Mucosa of rectum (tissue), 2 donors: Measurements from ENCODE around the gene MRPL54.

Experiments
- H3K27ac ChIP-seq, 2 donors: one replicate each; pipeline ENCODE4 v1.7.0; 2013; ENCODE audit warnings: inconsistent platforms in 2 of 2, low read depth in 2 of 2, low read length in 2 of 2
- H3K27me3 ChIP-seq, 2 donors: one replicate each; pipeline ENCODE4 v1.7.0; 2013; ENCODE audit warnings: low read length in 2 of 2; ENCODE audit not compliant: control insufficient read depth in 2 of 2, insufficient read depth in 2 of 2
- H3K36me3 ChIP-seq, 2 donors: one replicate each; pipeline ENCODE4 v1.7.0; 2013; ENCODE audit warnings: low read length in 2 of 2; ENCODE audit not compliant: control insufficient read depth in 2 of 2, insufficient read depth in 2 of 2
- H3K4me1 ChIP-seq, 2 donors: one replicate each; pipeline ENCODE4 v1.7.0; 2013; ENCODE audit warnings: low read length in 2 of 2, mild to moderate bottlenecking in 1 of 2; ENCODE audit not compliant: control insufficient read depth in 2 of 2, insufficient read depth in 2 of 2
- H3K4me3 ChIP-seq, 2 donors: one replicate each; pipeline ENCODE4 v1.7.0; 2013; ENCODE audit warnings: low read length in 2 of 2
- H3K9ac ChIP-seq, 2 donors: one replicate each; pipeline ENCODE4 v1.7.0; 2013; ENCODE audit warnings: low read length in 2 of 2, low read depth in 1 of 2, mild to moderate bottlenecking in 1 of 2
- H3K9me3 ChIP-seq, 2 donors: one replicate each; pipeline ENCODE4 v1.7.0; 2013; ENCODE audit warnings: low read length in 2 of 2; ENCODE audit not compliant: control insufficient read depth in 2 of 2
- donor health status: healthy.
- donor health status: Normal muscosa, but diverticular disease.

Gene MRPL54

GRCh38 chr19:3775831-3776230 lies 13.3 kb downstream of the MRPL54 start:
- no peaks in the 10 kb centered on the region for H3K4me1 ChIP-seq
- no peaks in the 10 kb centered on the region for H3K27me3 ChIP-seq
- H3K9ac ChIP-seq, result no peak overlapping the region
- no peak overlapping the region for H3K4me3 ChIP-seq
- H3K36me3 ChIP-seq, result no peaks in the 10 kb centered on the region
- H3K9me3 ChIP-seq, result no peaks in the 10 kb centered on the region
- H3K27ac ChIP-seq, result no peak overlapping the region

DNA sequence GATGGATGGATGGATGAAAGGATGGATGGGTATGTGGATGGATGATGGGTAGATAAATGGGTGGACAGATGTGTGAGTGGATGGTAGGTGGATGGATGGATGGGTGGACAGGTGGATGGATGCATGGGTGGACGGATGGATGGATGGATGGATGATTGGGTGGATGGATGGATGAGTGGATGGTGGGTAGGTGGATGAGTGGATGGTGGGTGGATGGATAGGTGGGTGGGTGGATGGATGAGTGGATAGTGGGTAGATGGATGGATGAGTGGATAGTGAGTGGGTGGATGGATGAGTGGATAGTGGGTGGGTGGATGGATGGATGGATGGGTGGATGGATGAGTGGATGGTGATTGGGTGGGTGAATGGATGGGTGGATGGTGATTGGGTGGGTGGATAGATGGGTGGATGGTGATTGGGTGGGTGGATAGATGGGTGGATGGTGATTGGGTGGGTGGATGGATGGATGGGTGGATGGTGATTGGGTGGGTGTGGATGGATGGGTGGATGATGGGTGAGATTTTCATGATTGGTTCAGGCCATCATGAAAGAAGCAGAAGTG lies 14.1 kb downstream of the MRPL54 start:
- Histone ChIP-seq H3K36me3 (no peaks in the 10 kb centered on the region), H3K9ac (no peak overlapping the region), H3K4me1 (no peaks in the 10 kb centered on the region), H3K27me3 (no peaks in the 10 kb centered on the region), H3K9me3 (peaks cover 0 to under 1% of the 10 kb centered on the region in 2 donors), H3K4me3 (no peak overlapping the region), H3K27ac (no peak overlapping the region)

- Histone ChIP-seq H3K9ac (no peak overlapping the region), H3K9me3 (peaks cover 0 to 6% of the 10 kb centered on the region in 2 donors), H3K36me3 (no peaks in the 10 kb centered on the region), H3K27ac (no peak overlapping the region), H3K27me3 (no peaks in the 10 kb centered on the region), H3K4me1 (no peaks in the 10 kb centered on the region), H3K4me3 (no peak overlapping the region)
These were observed 15.8 kb downstream of the MRPL54 start for GRCh38 chr19:3778104-3778867.

DNA sequence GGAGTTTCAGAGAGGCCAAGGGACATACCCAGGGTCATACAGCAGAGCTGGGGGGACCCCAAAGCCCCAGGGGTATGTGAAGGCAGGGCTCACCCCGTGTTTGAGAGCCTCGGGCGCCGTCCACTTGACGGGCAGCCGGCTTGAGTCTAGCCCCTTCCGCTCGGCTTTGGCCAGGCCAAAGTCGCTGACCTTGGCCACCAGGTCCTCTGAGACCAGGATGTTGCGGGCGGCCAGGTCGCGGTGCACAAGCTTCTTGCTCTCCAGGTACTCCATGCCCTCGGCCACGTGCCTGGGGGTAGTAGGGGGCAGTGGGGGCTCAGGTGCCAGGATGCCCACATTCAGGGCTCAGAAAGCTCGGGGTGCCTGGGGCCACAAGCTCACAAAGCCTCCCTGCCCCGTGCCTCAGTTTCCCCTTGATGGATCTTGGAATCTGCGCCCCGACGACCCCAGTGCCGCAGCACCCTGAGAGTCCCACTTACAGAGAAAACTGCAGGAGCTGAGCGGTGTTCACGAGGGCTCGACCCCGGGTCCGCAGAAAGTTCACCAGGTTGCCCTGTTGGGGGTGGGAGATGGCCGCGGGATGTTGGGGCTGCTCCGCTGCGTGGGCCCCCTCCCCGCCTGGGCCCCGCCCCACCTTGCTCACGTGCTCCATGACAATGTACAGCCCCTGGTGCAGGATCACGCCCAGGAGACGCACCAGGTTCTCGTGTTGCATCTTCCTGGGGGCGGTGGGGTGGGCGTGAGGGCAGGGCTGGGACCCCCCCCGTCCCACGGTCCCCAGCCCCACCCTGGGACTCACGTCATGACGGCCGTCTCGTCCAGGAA lies 16.6 kb downstream of the MRPL54 start:
- Histone ChIP-seq H3K9ac (no peak overlapping the region), H3K9me3 (peaks cover 0 to 6% of the 10 kb centered on the region in 2 donors), H3K4me3 (no peak overlapping the region), H3K27ac (no peak overlapping the region), H3K27me3 (no peaks in the 10 kb centered on the region), H3K4me1 (no peaks in the 10 kb centered on the region), H3K36me3 (no peaks in the 10 kb centered on the region)

GRCh38 chr19:3780786-3781304 lies 18.4 kb downstream of the MRPL54 start:
- H3K9me3 ChIP-seq, result peaks cover 0 to 6% of the 10 kb centered on the region in 2 donors
- H3K9ac ChIP-seq, result no peak overlapping the region
- no peak overlapping the region for H3K27ac ChIP-seq
- H3K36me3 ChIP-seq, result no peaks in the 10 kb centered on the region
- no peak overlapping the region for H3K4me3 ChIP-seq
- no peaks in the 10 kb centered on the region for H3K4me1 ChIP-seq
- no peaks in the 10 kb centered on the region for H3K27me3 ChIP-seq

DNA sequence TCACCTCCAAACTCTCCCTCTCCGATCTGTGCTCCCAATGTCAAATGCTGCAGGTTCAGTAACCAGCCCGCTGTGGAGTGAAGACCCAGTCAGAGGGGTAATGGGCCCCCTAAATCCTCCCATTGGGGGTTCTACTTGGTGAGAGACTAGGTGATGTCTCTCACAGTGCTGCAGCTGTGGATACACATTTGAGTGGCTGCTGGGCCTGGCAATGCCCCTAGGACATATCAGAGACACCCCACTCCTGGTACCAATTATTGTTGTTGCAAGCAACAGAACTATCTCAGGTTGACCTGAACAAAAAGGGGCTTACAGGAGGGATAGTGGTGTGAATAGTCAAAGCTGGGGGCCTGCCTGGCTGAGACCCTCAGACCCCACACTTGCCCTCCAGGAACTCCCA lies 19.1 kb downstream of the MRPL54 start:
- H3K4me1 ChIP-seq, result no peaks in the 10 kb centered on the region
- H3K27ac ChIP-seq, result no peak overlapping the region
- H3K36me3 ChIP-seq, result no peaks in the 10 kb centered on the region
- no peak overlapping the region for H3K4me3 ChIP-seq
- peaks cover 0 to 6% of the 10 kb centered on the region in 2 donors for H3K9me3 ChIP-seq
- H3K27me3 ChIP-seq, result no peaks in the 10 kb centered on the region
- no peak overlapping the region for H3K9ac ChIP-seq

- no peak overlapping the region for H3K4me3 ChIP-seq
- no peak overlapping the region for H3K9ac ChIP-seq
- no peak overlapping the region for H3K27ac ChIP-seq
- no peaks in the 10 kb centered on the region for H3K36me3 ChIP-seq
- H3K4me1 ChIP-seq, result no peaks in the 10 kb centered on the region
- peaks cover 0 to 6% of the 10 kb centered on the region in 2 donors for H3K9me3 ChIP-seq
- no peaks in the 10 kb centered on the region for H3K27me3 ChIP-seq
These were observed 19.8 kb downstream of the MRPL54 start for GRCh38 chr19:3782330-3782729.

DNA sequence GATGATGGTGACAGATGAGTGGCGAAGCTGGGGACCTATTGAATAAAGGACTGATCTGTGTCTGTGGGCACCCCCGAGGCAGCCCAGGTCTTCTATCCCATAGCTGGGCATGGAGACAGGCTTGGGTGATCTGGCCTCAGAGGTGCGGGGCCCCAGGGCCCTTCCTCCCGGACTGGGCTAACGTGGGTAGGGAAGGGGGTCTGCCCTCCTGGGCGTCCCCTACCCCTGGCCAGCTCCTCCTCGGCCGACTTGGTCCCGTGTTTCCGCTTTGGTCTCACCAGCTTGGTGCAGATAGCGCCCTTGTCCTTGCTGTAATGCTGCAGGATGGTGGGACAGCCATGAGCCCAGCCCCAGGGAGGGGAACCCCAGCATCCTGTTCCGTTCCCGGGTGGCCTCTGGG lies 20.4 kb downstream of the MRPL54 start:
- Histone ChIP-seq H3K36me3 (no peaks in the 10 kb centered on the region), H3K9me3 (peaks cover 0 to 6% of the 10 kb centered on the region in 2 donors), H3K9ac (no peak overlapping the region), H3K4me3 (no peak overlapping the region), H3K4me1 (no peaks in the 10 kb centered on the region), H3K27me3 (no peaks in the 10 kb centered on the region), H3K27ac (no peak overlapping the region)

DNA sequence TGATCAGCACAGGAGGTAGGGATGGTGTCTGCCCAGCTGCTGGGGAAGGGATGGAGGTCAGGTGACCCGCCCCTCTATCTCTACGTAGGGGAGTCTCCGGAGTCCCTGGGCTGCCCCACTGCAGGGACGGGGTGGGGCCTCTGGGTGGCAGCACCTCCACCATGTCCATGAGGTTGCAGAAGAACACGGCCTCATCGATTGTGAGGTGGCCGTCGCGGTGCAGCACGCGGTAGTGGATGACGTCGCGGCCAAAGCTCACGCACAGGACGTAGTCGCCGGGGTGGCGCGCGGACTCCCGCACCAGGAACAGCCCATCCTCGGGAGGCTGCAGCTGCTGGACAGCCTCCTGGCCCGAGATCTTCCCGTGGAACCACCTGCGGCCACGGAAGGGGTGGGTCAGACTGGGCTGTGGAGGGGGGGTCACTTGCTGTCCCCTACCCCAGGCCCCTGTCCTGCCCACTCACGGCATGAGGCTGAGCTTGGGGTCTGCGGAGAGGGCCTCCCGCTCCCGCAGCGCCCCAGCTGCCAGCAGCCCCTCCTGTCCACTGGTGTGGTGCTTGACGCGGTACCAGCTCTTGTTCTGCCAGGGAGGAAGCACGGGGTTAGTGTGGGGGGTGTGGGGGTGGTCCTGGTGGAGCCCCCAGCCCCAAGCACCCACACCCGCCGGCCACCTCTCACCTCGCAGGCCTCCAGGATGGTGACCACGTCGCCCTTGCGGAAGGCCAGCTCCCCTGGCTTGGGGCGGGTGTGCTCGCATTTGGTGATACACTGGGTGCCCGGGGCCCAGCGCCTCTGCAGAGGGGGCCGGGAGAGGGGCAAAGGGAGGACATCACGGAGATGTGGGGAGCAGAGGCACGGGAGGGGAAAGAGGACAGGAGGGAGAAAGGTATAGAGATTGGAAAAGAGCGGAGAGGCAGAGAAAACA lies 21.4 kb downstream of the MRPL54 start:
- Histone ChIP-seq H3K27me3 (no peaks in the 10 kb centered on the region), H3K27ac (no peak overlapping the region), H3K4me1 (no peaks in the 10 kb centered on the region), H3K36me3 (no peaks in the 10 kb centered on the region), H3K9me3 (peaks cover 0 to 6% of the 10 kb centered on the region in 2 donors), H3K4me3 (no peak overlapping the region), H3K9ac (no peak overlapping the region)
